Fibroblast of lung (primary cell): ENCODE results near the gene XCL2.
A peak's percentile ranks its signal among the peaks of the same experiment; 100 is the strongest.
"Not testable (repeated sequence)": the region's sequence is repeated elsewhere in the genome, so short reads cannot be mapped to it uniquely, and the experiment has no call there.

ENCODE experiments used
- EZH2 ChIP-seq: IDR thresholded peaks from 2 replicates; pipeline ENCODE4 v1.5.1; 2012; ENCODE audit warnings: low read length, control low read depth, mild to moderate bottlenecking; ENCODE audit errors: missing control alignments
- TF ChIP-seq, protein P1 (sequence below), 2 donors: IDR thresholded peaks in 1 of 2; conservative IDR thresholded peaks in 1 of 2; 1 replicate in 1 of 2; 2 replicates in 1 of 2; pipeline ENCODE4 v1.5.1; 2011 to 2012; ENCODE audit warnings: low read length in 2 of 2, control low read depth in 1 of 2, inconsistent platforms in 1 of 2, low read depth in 1 of 2, mild to moderate bottlenecking in 1 of 2

DNA sequence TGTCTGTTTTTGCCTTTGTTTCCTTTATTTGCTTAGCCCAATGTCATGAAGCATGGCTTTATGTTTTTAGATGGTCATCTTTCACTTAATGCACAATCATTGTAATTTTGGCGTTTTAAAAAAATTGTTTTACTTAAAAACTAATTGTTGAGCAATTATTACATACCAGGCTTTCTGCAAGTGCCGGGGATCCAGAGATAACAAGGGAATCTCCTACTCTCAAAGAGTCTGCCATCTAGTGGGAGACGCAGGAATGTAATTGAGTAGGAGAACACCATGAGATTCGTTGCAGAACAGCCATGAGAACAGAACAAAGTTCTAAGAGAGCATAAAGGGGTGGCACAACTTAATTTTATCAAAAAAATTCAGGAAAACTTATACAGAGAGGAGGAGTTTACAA is 30.4 kb upstream of the XCL2 start:
- TF ChIP-seq, protein P1, sequence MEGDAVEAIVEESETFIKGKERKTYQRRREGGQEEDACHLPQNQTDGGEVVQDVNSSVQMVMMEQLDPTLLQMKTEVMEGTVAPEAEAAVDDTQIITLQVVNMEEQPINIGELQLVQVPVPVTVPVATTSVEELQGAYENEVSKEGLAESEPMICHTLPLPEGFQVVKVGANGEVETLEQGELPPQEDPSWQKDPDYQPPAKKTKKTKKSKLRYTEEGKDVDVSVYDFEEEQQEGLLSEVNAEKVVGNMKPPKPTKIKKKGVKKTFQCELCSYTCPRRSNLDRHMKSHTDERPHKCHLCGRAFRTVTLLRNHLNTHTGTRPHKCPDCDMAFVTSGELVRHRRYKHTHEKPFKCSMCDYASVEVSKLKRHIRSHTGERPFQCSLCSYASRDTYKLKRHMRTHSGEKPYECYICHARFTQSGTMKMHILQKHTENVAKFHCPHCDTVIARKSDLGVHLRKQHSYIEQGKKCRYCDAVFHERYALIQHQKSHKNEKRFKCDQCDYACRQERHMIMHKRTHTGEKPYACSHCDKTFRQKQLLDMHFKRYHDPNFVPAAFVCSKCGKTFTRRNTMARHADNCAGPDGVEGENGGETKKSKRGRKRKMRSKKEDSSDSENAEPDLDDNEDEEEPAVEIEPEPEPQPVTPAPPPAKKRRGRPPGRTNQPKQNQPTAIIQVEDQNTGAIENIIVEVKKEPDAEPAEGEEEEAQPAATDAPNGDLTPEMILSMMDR (conservative IDR thresholded peaks at IDR 0.05 in 1 of 2, IDR thresholded peaks at IDR 0.05 in 1 of 2; ENCODE audit: low read depth in 1 of 2, low read length in 2 of 2) = peak; percentile 49 to 55
- not testable (repeated sequence) for TF ChIP-seq EZH2
